Keratinocyte (primary cell): Measurements from ENCODE around the gene TNFSF13B. TPM values are rescaled to one million over a fixed set of nuclear protein-coding genes. Genes with fewer than 3 reads are reported as not detected.

Experiments
- DNase-seq: peaks from one replicate; pipeline ENCODE4 v3.0.0-alpha.2; 2011; ENCODE audit warnings: low read depth, missing footprints, low spot score
- FAIRE-seq: peaks from 2 replicates; lab custom pipeline; 2011; peaks lifted over from hg19 to GRCh38; lab: Jason Lieb, UNC
- H2AFZ ChIP-seq: 2 replicates; pipeline ENCODE4 v1.6.0; 2012; ENCODE audit warnings: low read length, control low read depth, inconsistent platforms; ENCODE audit not compliant: control insufficient read depth
- H3K27ac ChIP-seq: 2 replicates; pipeline ENCODE4 v1.5.1; 2011; ENCODE audit warnings: low read length; ENCODE audit not compliant: control insufficient read depth, insufficient read depth
- H3K27me3 ChIP-seq: 3 replicates; pipeline ENCODE4 v1.6.0; 2011; ENCODE audit warnings: low read length; ENCODE audit not compliant: control insufficient read depth, insufficient read depth; ENCODE audit errors: extremely low read depth
- H3K36me3 ChIP-seq, 2 experiments: 2 replicates in 1 of 2; 3 replicates in 1 of 2; pipeline ENCODE4 v1.5.1; 2011; ENCODE audit warnings: low read length in 2 of 2, mild to moderate bottlenecking in 1 of 2; ENCODE audit not compliant: control insufficient read depth in 2 of 2, insufficient read depth in 2 of 2; ENCODE audit errors: extremely low read depth in 1 of 2
- H3K4me1 ChIP-seq: 3 replicates; pipeline ENCODE4 v1.5.1; 2011; ENCODE audit warnings: low read length; ENCODE audit not compliant: control insufficient read depth, insufficient read depth; ENCODE audit errors: extremely low read depth
- H3K4me2 ChIP-seq: 3 replicates; pipeline ENCODE4 v1.6.0; 2011; ENCODE audit warnings: low read depth, low read length; ENCODE audit not compliant: control insufficient read depth, insufficient read depth; ENCODE audit errors: extremely low read depth
- H3K4me3 ChIP-seq, 3 experiments: fragments of 200-600 bp in 1 of 3; sonication (generic) in 1 of 3; 2 replicates in 2 of 3; 3 replicates in 1 of 3; pipeline ENCODE4 v1.5.1; 2011 to 2016; ENCODE audit warnings: low read length in 3 of 3, mild to moderate bottlenecking in 3 of 3, control low read depth in 2 of 3, inconsistent platforms in 1 of 3, low read depth in 1 of 3, mixed read lengths in 1 of 3, mixed run types in 1 of 3, moderate library complexity in 1 of 3; ENCODE audit not compliant: control insufficient read depth in 2 of 3, insufficient read depth in 2 of 3; ENCODE audit errors: extremely low read depth in 1 of 3
- H3K79me2 ChIP-seq: 2 replicates; pipeline ENCODE4 v1.6.0; 2012; ENCODE audit warnings: low read length; ENCODE audit not compliant: control insufficient read depth, insufficient read depth
- H3K9ac ChIP-seq: 3 replicates; pipeline ENCODE4 v1.6.0; 2011; ENCODE audit warnings: low read length; ENCODE audit not compliant: control insufficient read depth, insufficient read depth; ENCODE audit errors: extremely low read depth
- H3K9me1 ChIP-seq: 3 replicates; pipeline ENCODE4 v1.6.0; 2011; ENCODE audit warnings: low read length; ENCODE audit not compliant: control insufficient read depth, insufficient read depth; ENCODE audit errors: extremely low read depth
- H3K9me3 ChIP-seq: 2 replicates; pipeline ENCODE4 v1.5.1; 2012; ENCODE audit warnings: low read depth, low read length; ENCODE audit not compliant: control insufficient read depth
- H4K20me1 ChIP-seq: 3 replicates; pipeline ENCODE4 v1.6.0; 2011; ENCODE audit warnings: low read length; ENCODE audit not compliant: control insufficient read depth, insufficient read depth; ENCODE audit errors: extremely low read depth
- CTCF ChIP-seq, 3 experiments: IDR thresholded peaks in 1 of 3; conservative IDR thresholded peaks in 1 of 3; optimal IDR thresholded peaks in 1 of 3; 2 replicates in 2 of 3; 3 replicates in 1 of 3; pipeline versions ENCODE3 to v1.5.1; 2011; ENCODE audit warnings: low read length in 3 of 3, mild to moderate bottlenecking in 3 of 3, moderate library complexity in 2 of 3, control low read depth in 1 of 3, inconsistent platforms in 1 of 3; ENCODE audit not compliant: insufficient read depth in 2 of 3; ENCODE audit errors: extremely low read depth in 1 of 3
- EZH2 ChIP-seq: IDR thresholded peaks from one replicate; pipeline ENCODE4 v1.6.1; 2012; ENCODE audit warnings: inconsistent platforms, mild to moderate bottlenecking, low read length, moderate library complexity
- dilution Hi-C: fragments of 300-500 bp; cut with MboI; formaldehyde crosslinking; loops from one replicate; pipeline ENCODE4 v1.7.0; 2020; ENCODE audit warnings: low sequenced_read_pairs; ENCODE audit not compliant: extremely low pct_ligation_motif_present
- polyA plus RNA-seq, 5 experiments: library from polyadenylated mRNA; depleted of rRNA in 3 of 5; stranded (reverse) in 3 of 5; stranded (forward) in 1 of 5; unstranded in 1 of 5; fragments of >200 nt; gene quantifications; 1 replicate in 1 of 5; 2 replicates in 3 of 5; 3 replicates in 1 of 5; pipeline versions ENCODE4 v1.2.1 to v1.2.3, GENCODE V29; 2011 to 2012; ENCODE audit warnings: missing spikeins in 2 of 5, low read depth in 1 of 5, low replicate concordance in 1 of 5

Gene TNFSF13B
- polyA plus RNA-seq, 1 donor (not counting 4 experiments of a cell fraction or from before 2014, with no cell fraction given): 1.1 TPM

GRCh38 chr13:108302279-108302678, 32.8 kb downstream of the TNFSF13B start:
- no peak for TF ChIP-seq EZH2
- TF ChIP-seq CTCF (optimal IDR thresholded peaks at IDR 0.05 in 1 of 3, IDR thresholded peaks at IDR 0.05 in 1 of 3, conservative IDR thresholded peaks at IDR 0.05 in 1 of 3; ENCODE audit: extremely low read depth in 1 of 3, insufficient read depth in 2 of 3, low read length in 3 of 3): no peak
- no peak overlapping the region for H3K27ac ChIP-seq
- H3K9me1 ChIP-seq: no peaks in the 10 kb centered on the region
- DNase-seq (no peak), FAIRE-seq (no peak)
- no peaks in the 10 kb centered on the region for H3K4me1 ChIP-seq
- no peak overlapping the region for H3K4me3 ChIP-seq
- H3K4me2 ChIP-seq: no peak overlapping the region
- H3K79me2 ChIP-seq: no peaks in the 10 kb centered on the region
- no peak overlapping the region for H2AFZ ChIP-seq
- no peaks in the 10 kb centered on the region for H4K20me1 ChIP-seq
- no peaks in the 10 kb centered on the region for H3K36me3 ChIP-seq
- no peaks in the 10 kb centered on the region for H3K27me3 ChIP-seq
- no peaks in the 10 kb centered on the region for H3K9me3 ChIP-seq
- dilution Hi-C loops: no loop called here
- H3K9ac ChIP-seq: no peak overlapping the region

DNA sequence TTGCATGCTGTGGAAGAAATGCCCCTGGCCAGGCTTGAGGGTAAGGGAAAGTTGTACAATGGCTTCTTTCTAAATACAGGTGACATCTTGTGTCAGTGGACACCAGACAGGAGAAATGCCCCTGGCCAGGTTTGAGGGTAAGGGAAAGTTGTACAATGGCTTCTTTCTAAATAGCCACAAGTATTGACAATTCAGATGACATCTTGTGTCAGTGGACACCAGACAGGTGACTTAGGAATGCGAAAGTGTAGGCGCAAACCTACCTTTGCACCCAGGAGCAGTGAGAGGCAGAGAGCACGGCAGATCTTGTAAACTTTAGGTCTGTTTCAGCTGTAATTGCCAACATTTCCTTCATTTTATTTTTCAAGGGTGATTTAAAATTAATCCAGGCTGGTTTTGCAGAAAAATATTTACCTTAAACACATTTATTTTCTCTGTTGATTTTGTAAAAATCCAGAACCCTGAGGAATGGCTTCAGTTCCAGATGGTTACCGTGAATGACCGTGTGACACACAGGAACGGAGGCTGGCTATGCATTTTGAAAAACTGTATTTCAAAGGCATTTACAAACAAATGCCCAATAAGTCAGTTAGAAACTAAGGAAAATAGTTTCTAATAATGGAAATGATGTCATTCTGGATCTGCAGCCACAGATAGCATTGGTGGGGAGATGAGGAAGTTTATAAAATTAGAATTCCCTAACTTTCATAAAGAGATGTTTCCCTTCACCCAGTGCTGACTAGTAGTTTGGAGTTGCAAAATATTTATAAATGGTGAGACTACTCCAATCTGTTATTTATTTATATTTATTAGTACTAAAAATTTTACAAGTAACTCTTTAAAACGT, 34.9 kb downstream of the TNFSF13B start:
- Histone ChIP-seq H3K27ac (no peak overlapping the region), H3K9ac (no peak overlapping the region), H2AFZ (no peak overlapping the region), H3K36me3 (no peaks in the 10 kb centered on the region), H3K4me3 (no peak overlapping the region), H3K9me3 (no peaks in the 10 kb centered on the region), H3K9me1 (no peaks in the 10 kb centered on the region), H3K4me2 (no peak overlapping the region), H4K20me1 (no peaks in the 10 kb centered on the region), H3K27me3 (no peaks in the 10 kb centered on the region), H3K4me1 (no peaks in the 10 kb centered on the region), H3K79me2 (no peaks in the 10 kb centered on the region)
- DNase-seq (no peak), FAIRE-seq (no peak)
- TF ChIP-seq EZH2 (no peak), CTCF (optimal IDR thresholded peaks at IDR 0.05 in 1 of 3, IDR thresholded peaks at IDR 0.05 in 1 of 3, conservative IDR thresholded peaks at IDR 0.05 in 1 of 3; ENCODE audit: extremely low read depth in 1 of 3, insufficient read depth in 2 of 3, low read length in 3 of 3) (no peak)
- dilution Hi-C loops: no loop called here
